GM23248 (cell line): ENCODE measurements around the gene SBK2. TPM values are rescaled to one million over a fixed set of nuclear protein-coding genes. Genes with fewer than 3 reads are reported as not detected.

Source experiments
- DNase-seq: peaks from one replicate; pipeline ENCODE4 v3.0.0-alpha.2; 2015
- H2AFZ ChIP-seq: fragments of 200-600 bp; sonication (generic); 2 replicates; pipeline ENCODE4 v1.6.1; 2016; ENCODE audit warnings: antibody characterized with exemption
- H3F3A ChIP-seq: fragments of 200-600 bp; sonication (generic); 2 replicates; pipeline ENCODE4 v1.6.1; 2016; ENCODE audit warnings: mild to moderate bottlenecking, antibody characterized with exemption, mixed run types; ENCODE audit not compliant: insufficient read depth
- H3K27ac ChIP-seq: fragments of 200-600 bp; sonication (generic); 2 replicates; pipeline ENCODE4 v1.5.1; 2016; ENCODE audit warnings: mild to moderate bottlenecking
- H3K27me3 ChIP-seq: fragments of 200-600 bp; sonication (generic); replicated peaks from 2 replicates; pipeline ENCODE4 v1.6.1; 2016; ENCODE audit warnings: mild to moderate bottlenecking; ENCODE audit not compliant: insufficient read depth
- H3K36me3 ChIP-seq: fragments of 200-600 bp; sonication (generic); 2 replicates; pipeline ENCODE4 v1.6.1; 2016; ENCODE audit warnings: low read depth, mild to moderate bottlenecking
- H3K4me1 ChIP-seq: fragments of 200-600 bp; sonication (generic); 2 replicates; pipeline ENCODE4 v1.6.1; 2016; ENCODE audit warnings: mild to moderate bottlenecking; ENCODE audit not compliant: insufficient read depth
- H3K4me2 ChIP-seq: fragments of 200-600 bp; sonication (generic); one replicate; pipeline ENCODE4 v1.6.1; 2016; ENCODE audit warnings: mild to moderate bottlenecking; ENCODE audit not compliant: unreplicated experiment
- H3K4me3 ChIP-seq: fragments of 200-600 bp; sonication (generic); 2 replicates; pipeline ENCODE4 v1.5.1; 2016; ENCODE audit warnings: mild to moderate bottlenecking
- H3K79me2 ChIP-seq: fragments of 200-600 bp; sonication (generic); 2 replicates; pipeline ENCODE4 v1.6.1; 2016; ENCODE audit warnings: mild to moderate bottlenecking; ENCODE audit not compliant: insufficient read depth
- H3K9ac ChIP-seq: fragments of 200-600 bp; sonication (generic); 2 replicates; pipeline ENCODE4 v1.6.1; 2016; ENCODE audit warnings: mild to moderate bottlenecking
- H3K9me2 ChIP-seq: fragments of 200-600 bp; sonication (generic); 2 replicates; pipeline ENCODE4 v1.6.1; 2016; ENCODE audit warnings: mixed run types, mild to moderate bottlenecking, moderate library complexity; ENCODE audit not compliant: insufficient read depth
- H3K9me3 ChIP-seq: fragments of 200-600 bp; sonication (generic); one replicate; pipeline ENCODE4 v1.6.1; 2017; ENCODE audit warnings: low read depth
- H4K20me1 ChIP-seq: fragments of 200-600 bp; sonication (generic); 2 replicates; pipeline ENCODE4 v1.6.0; 2016; ENCODE audit not compliant: insufficient read depth
- EZH2 ChIP-seq: fragments of 200-600 bp; sonication (generic); IDR thresholded peaks from 2 replicates; pipeline ENCODE4 v1.6.1; 2018; ENCODE audit warnings: antibody characterized with exemption, mild to moderate bottlenecking; ENCODE audit not compliant: insufficient read depth, poor library complexity, severe bottlenecking
- EZH2phosphoT487 ChIP-seq: fragments of 200-600 bp; sonication (generic); IDR thresholded peaks from 2 replicates; pipeline ENCODE4 v1.6.1; 2018; ENCODE audit warnings: antibody characterized with exemption, moderate library complexity, mild to moderate bottlenecking, low read depth; ENCODE audit not compliant: insufficient read depth
- WGBS, 2 experiments: methylation state at CpG; one replicate each; pipeline ENCODE4 v1.1.6; 2015 to 2017; ENCODE audit warnings: low lambda C conversion rate in 2 of 2, low coverage in 1 of 2; ENCODE audit errors: missing lambda C conversion rate in 2 of 2; 5-methylcytosine and 5-hydroxymethylcytosine counted together
- in situ Hi-C: fragments of 300-500 bp; cut with MboI; formaldehyde crosslinking; loops from 2 replicates; pipeline ENCODE4 v1.15.0; 2020
- polyA plus RNA-seq: library from polyadenylated mRNA; unstranded; fragments of >200 nt; fragmentation: Nextera tagmentation; extraction: Ambion mirVana; gene quantifications from 2 replicates; pipeline ENCODE4 v1.2.1, GENCODE V29; 2016
- total RNA-seq: library from RNA; depleted of rRNA; stranded (reverse); fragments of >200 nt; shearing (Covaris generic); gene quantifications from 2 replicates; pipeline ENCODE4 v1.2.3, GENCODE V29; 2014

Gene SBK2
- total and polyA plus RNA-seq, 2 experiments from 2014 or later, result not detected

DNA sequence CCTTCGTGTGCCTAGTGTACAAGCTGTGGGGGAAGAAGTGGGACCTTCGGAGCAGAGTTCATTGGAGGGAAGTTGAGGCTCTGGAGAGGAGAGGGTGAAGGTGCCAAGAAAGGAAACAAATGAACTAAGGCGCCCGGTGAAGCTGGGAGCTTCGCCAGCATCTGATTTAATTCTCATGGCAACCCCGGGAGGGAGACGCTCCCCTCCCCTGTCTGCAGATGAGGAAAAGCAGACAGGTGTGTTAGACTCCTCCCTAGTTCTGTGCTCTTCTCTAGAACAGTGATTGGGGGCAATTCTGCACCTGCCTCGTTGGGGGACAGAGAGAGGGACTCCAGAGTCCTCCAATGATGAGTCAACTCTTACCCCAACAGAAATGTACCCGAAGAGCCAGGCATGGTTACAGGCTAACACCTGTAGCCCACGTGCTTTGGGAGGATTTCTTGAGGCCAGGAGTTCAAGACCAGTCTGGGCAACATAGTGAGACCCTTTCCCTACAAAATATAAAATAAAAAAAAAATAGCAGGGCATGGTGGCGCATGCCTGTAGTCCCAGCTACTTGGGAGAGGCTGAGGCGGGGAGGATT, 44.5 kb downstream of the SBK2 start:
- Histone ChIP-seq H3K4me3 (no peak overlapping the region), H3F3A (no peaks in the 10 kb centered on the region), H3K79me2 (no peaks in the 10 kb centered on the region), H2AFZ (no peak overlapping the region), H3K9me3 (no peaks in the 10 kb centered on the region), H3K9me2 (no peaks in the 10 kb centered on the region), H3K27ac (no peak overlapping the region), H3K9ac (no peak overlapping the region), H3K4me2 (no peak overlapping the region), H3K4me1 (peaks cover 14% of the 10 kb centered on the region), H3K36me3 (no peaks in the 10 kb centered on the region), H4K20me1 (no peaks in the 10 kb centered on the region), H3K27me3 (no peaks in the 10 kb centered on the region)
- 66 to 68% methylated on average over 12 of the region's 12 CpGs for WGBS, 2 experiments
- DNase-seq, result no peak
- no peak for TF ChIP-seq EZH2
- TF ChIP-seq EZH2phosphoT487, result no peak
- in situ Hi-C loops, result no loop called here

DNA sequence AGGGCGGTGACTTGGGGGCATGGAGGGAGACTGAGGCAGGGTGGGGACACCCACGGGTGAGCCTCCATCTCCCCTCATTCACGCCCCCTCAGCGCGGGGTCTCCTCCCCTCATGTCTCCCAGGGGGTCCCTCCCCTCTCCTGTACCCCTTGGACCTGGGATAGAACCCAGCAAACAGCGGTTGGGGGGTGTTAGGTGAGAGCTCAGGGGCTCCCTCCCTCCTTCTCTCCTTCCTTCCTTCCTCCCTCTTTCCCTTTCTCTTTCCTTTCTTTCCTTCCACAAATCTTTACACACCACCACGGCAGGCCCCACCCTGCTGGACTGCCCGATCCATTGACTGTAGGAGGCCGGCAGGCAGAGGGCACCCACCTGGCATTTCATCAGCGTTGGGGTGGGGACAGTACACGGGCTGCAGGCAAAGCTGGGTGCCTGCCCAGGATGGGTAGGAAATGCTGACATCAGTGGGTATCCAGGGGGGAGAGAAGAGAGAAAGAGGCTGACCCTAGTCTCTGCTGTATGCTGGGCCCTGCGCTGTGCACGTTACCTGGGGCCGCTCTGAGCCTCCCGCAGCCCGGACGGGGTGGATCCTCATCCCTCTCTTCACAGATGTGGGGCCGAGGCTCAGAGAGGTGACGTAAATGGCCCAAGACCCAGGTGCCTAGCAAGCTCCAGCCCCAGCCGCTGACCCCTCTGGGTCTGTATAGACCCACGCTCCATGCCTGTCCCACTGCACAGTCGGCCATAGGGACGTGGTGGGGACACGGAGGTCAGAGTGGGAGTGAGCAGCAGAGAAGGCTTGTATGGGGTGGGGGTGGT, 45.2 kb downstream of the SBK2 start:
- Histone ChIP-seq H3K4me3 (no peak overlapping the region), H3K36me3 (no peaks in the 10 kb centered on the region), H3K27me3 (no peaks in the 10 kb centered on the region), H3K79me2 (no peaks in the 10 kb centered on the region), H3K9me3 (no peaks in the 10 kb centered on the region), H3K4me2 (no peak overlapping the region), H3K27ac (no peak overlapping the region), H4K20me1 (no peaks in the 10 kb centered on the region), H3F3A (peaks cover 6% of the 10 kb centered on the region), H2AFZ (no peak overlapping the region), H3K4me1 (peaks cover 21% of the 10 kb centered on the region), H3K9ac (no peak overlapping the region), H3K9me2 (no peaks in the 10 kb centered on the region)
- no peak for TF ChIP-seq EZH2
- no peak for TF ChIP-seq EZH2phosphoT487
- in situ Hi-C loops, result no loop called here
- WGBS, 2 experiments, result 77 to 81% methylated on average over 18 to 24 of the region's 24 CpGs
- no peak for DNase-seq

DNA sequence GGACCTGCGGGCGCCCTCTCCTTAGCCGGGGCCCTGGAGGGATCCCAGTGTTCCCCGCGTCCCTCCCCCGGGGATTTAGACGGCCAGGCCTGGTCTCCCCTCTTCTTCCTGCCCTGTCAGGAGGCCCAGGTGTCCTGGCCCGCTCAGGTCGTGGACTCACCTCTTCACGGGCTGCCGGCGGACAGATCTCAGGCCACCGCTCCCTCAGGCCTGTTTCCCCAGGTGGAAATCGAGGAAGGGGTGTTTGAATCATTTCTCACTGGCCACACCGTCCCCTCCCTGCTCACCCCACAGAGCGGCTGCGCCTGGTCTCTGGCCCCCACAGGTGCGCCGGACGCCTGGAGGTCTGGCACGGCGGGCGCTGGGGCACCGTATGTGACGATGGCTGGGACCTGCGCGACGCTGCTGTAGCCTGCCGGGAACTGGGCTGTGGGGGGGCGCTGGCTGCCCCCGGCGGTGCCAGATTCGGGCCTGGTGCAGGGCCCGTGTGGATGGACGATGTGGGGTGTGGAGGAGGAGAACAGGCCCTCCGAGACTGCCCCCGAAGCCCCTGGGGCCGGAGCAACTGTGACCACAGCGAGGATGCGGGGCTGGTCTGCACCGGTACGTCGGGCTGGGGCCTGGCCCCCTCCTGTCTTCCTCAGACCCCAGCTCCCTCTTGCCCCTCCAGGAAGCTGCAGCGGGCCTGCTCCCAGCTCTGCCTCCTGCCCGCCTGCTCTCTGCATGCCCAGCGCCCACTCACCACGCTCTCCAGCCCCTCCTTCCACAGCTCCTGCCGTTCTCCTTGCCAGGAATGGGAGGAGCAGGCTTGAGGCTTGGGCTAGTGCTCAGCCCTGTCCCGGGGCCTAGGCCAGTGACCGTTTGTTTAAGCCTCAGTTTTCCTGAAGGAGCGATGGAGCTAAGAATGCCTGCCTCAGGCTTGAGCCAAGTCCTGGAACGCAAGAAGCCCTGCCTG, 46.2 kb downstream of the SBK2 start:
- Histone ChIP-seq H3K36me3 (no peaks in the 10 kb centered on the region), H3K27me3 (no peaks in the 10 kb centered on the region), H4K20me1 (no peaks in the 10 kb centered on the region), H3K9me2 (no peaks in the 10 kb centered on the region), H3K4me1 (peaks cover 31% of the 10 kb centered on the region), H3K9ac (no peak overlapping the region), H3K9me3 (no peaks in the 10 kb centered on the region), H2AFZ (no peak overlapping the region), H3K79me2 (no peaks in the 10 kb centered on the region), H3K27ac (no peak overlapping the region), H3K4me3 (no peak overlapping the region), H3F3A (peaks cover 12% of the 10 kb centered on the region), H3K4me2 (no peak overlapping the region)
- in situ Hi-C loops, result no loop called here
- TF ChIP-seq EZH2, result no peak
- no peak for TF ChIP-seq EZH2phosphoT487
- WGBS, 2 experiments, result 78 to 83% methylated on average over 47 to 52 of the region's 52 CpGs
- peak; percentile 40 for DNase-seq

DNA sequence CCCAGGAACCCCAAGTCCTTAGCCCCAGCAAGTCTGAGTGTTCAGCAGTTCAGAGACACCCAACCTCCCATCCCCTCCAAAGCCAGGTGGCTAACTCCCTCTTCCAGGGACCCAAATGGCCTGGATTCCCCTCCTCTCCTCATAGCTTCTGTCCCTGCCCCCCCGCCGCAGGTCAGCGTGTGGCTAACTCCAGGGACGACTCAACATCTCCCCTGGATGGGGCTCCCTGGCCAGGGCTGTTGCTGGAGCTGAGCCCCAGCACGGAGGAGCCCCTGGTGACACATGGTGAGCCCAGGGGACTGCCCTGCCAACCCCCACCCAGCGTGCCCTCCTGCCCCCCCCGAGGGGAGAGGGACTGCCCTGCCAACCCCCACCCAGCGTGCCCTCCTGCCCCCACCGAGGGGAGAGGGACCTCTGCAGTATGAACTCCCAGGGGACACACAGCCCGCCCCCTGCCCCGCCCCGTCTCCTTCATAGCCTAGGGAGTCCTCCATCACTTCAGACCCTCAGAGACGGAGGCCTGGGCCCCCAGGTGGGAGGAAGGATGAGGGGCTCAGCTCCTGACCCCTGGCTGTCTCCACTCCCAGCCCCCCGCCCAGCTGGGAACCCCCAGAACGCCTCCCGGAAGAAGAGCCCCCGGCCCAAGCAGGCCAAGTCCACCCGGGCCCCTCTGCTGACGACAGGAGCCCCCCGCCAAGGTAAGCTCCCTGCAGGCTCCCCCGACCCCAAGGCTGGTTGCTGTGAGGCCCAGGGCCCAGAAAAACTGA, 47.0 kb downstream of the SBK2 start:
- no peak overlapping the region for H2AFZ ChIP-seq
- TF ChIP-seq EZH2 (no peak), EZH2phosphoT487 (no peak)
- peak overlapping the region; percentile 33; the same call in 1 of the 2 replicates for H3K4me3 ChIP-seq
- H3K36me3 ChIP-seq, result no peaks in the 10 kb centered on the region
- peak overlapping the region; percentile 20 for H3K4me2 ChIP-seq
- H3K9me3 ChIP-seq, result no peaks in the 10 kb centered on the region
- H3K9ac ChIP-seq, result 0 out of 2 replicates have a peak overlapping the region, but pooled peaks have one; percentile 23
- H3K4me1 ChIP-seq, result peaks cover 33% of the 10 kb centered on the region
- 57 to 71% methylated on average over 8 to 18 of the region's 21 CpGs for WGBS, 2 experiments
- H4K20me1 ChIP-seq, result no peaks in the 10 kb centered on the region
- H3K9me2 ChIP-seq, result no peaks in the 10 kb centered on the region
- in situ Hi-C loops, result no loop called here
- no peaks in the 10 kb centered on the region for H3K27me3 ChIP-seq
- DNase-seq, result peak; percentile 31
- no peak overlapping the region for H3K27ac ChIP-seq
- H3F3A ChIP-seq, result peaks cover 12% of the 10 kb centered on the region
- H3K79me2 ChIP-seq, result no peaks in the 10 kb centered on the region; the same call in 1 of the 2 replicates
